NCI-H187 treated with DMSO at 0.1 percent for 48 hours (cell line): ENCODE data around the gene UCHL5.
"Not testable (repeated sequence)": the region's sequence is repeated elsewhere in the genome, so short reads cannot be mapped to it uniquely, and the experiment has no call there.

Source experiments
- DNase-seq: peaks from one replicate; lab custom pipeline; 2025; lab: John Stamatoyannopoulos, UW

Gene UCHL5

DNA sequence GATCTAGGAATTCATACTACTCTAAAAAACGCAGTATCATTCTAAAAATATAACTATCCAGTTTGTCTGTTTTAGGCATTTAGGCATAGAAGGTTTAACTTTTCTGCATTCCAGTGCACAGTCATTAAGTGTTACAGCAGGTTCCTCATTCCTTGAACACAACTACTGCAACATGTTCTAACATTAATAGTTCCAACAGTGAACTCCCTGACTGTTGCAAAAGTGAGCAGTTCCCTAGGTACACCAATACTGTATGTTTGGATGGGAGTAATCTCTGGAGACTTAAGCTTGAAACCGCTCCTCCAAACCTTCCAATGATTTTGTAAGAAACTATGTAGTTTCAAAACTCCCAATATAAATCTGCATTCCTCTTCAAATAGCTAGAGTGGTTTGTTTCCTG, 46.2 kb downstream of the UCHL5 start:
- DNase-seq: no peak

DNA sequence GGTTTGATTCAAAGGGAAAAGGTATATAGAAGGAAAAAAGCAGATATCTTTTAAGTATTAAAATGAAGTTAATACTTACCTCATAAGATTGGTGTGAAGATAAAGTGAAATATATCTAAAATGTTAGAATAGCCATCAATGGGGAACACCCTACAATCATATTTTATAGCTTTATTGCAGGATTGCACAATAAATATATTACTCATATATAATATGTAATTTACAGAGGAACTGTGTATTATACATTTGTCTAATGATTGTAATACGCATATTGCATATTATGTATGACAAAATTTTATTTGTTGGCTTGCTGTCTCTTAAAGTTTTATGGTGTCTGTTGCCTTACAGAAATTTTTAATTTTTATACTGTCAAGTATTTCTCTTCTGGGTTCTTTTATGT, 47.8 kb downstream of the UCHL5 start:
- no peak for DNase-seq

DNA sequence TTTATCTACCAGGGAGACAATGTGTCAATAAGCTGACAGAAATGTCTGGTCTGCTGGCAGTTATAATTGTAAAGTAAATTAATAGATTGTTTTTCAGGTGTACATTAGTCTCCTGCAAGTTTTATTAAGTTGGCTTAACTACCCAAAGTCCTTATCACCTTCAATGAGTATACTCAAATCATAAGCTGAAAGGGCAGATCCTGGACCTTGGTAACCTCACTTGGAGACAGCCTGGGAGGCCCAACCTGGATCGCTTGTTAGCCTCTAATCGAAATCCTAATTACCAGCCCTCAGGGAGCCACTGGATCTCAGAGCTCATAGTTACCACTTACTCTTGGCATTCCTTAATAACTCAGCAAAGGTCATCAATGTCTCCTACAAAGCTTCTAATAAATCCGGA, 49.7 kb downstream of the UCHL5 start:
- DNase-seq: no peak

DNA sequence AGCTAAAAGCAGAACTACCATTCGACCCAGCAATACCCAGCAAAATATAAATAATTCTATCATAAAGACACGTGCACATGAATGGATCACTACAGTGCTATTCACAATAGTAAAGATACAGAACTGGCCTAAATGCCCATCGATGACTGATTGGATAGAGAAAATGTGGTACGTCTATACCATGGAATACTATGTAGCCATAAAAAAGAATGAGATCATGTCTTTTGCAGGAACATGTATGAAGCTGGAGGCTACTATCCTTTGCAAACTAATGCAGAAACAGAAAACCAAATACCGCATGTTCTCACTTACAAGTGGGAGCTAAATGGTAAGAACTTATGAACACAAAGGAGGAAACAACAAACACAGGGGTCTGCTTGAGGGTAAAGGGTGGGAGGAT, 53.4 kb downstream of the UCHL5 start:
- no peak for DNase-seq

DNA sequence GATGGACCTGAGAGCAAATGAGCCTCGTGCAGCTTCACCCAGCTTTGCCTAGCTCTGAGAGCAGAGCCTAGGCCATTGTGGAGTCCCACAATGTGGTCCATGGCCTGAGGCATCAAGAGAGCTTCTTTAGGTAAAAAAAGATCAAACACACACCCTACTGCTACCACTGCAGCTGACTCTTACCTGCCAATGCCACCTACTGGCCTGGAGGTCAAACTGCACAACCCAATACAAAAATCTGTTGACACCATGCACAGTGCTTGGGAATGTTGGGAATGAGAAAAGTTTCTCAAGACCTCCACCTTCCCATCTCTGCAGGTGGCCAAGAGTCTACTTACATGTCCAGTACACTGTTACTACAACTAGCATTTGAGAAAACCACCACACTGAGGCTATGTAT, 60.6 kb downstream of the UCHL5 start:
- no peak for DNase-seq

DNA sequence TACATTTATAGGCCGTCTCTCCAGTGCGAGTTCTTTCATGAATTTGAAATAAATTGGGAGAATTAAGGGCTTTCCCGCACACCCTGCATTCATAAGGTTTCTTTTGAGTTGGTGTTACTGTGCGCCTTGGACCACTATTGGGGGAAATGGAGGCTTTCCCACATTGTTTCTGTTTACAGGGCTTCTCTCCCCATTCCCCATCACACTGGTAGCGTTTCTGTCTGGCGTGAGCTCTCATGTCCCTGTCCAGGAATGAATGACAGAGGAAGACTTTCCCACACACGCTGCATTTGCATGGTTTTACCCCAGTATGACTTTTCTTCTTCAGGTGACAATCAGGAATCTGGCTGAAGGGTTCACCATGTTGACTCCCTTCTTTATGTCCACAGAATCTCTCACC, 65.0 kb downstream of the UCHL5 start:
- DNase-seq: no peak

DNA sequence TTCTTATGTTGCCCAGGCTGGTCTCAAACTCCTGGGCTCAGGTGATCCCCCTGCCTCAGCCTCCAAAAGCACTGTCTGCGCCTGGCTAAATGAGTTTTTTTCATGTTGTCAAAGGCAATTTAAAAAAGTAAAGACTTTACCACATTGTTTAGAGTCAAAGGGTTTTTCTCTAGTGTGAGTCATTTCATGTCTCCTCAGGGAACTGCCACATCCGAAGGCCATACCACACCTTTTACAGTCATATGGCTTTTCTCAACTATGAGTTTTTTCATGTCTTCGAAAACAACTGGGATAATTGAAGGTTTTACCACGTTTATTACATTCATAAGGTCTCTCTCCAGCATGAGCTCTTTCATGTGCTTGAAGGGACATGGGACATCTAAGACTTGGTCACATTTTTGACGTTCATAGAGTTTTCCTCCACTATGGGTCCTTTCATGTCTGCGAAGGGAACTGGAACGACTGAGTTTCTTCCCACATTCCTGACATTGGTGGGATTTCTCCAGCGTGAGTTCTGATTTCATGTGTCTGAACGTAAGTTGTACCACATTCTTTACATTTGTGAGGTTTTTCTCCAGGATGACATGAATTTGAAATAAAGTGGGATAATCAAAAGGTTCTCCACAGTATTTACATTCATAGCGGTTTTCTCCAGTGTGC, 65.6 kb downstream of the UCHL5 start:
- DNase-seq: no peak

DNA sequence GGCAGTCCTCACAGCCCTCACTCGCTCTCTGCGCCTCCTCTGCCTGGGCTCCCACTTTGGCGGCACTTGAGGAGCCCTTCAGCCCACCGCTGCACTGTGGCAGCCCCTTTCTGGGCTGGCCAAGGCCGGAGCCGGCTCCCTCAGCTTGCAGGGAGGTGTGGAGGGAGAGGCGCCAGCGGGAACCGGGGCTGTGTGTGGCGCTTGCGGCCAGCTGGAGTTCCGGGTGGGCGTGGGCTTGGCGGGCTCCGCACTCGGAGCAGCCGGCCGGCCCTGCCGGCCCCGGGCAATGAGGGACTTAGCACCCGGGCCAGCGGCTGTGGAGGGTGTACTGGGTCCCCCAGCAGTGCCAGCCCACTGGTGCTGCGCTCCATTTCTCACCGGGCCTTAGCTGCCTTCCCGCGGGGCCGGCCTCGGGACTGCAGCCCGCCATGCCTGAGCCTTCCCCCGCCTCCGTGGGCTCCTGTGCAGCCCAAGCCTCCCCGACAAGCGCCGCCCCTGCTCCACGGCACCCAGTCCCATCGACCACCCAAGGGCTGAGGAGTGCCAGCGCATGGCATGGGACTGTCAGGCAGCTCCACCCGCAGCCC, 72.3 kb downstream of the UCHL5 start:
- DNase-seq: not testable (repeated sequence)

DNA sequence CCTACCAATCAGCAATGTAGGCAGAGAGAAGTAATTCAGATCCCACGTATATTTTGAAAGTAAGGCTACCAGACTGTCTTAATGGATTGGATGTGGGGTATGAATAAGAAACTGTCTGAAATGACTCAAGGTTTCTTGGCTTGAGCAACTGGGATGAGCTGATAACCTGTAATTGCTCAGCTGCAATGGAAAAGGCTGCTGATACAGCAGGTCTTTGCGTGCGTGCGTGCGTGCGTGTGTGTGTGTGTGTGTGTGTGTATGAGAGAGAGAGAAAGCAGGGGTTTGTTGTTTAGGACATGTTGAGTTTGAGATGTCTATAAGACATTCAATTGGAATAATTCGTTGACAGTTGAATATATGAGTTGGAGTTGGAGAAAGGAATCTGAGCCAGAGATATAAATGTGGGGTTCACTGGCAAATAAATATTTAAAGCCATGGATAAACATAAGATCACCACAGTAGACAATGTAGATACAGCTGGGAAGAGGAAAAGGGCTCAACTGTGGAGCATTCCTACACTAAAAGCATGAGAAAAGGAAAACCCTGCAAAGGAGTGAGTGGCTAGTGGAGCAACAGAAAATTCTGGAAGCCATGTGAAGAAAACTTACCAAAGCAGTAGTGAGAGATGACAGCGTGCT, 72.9 kb downstream of the UCHL5 start:
- DNase-seq: no peak

DNA sequence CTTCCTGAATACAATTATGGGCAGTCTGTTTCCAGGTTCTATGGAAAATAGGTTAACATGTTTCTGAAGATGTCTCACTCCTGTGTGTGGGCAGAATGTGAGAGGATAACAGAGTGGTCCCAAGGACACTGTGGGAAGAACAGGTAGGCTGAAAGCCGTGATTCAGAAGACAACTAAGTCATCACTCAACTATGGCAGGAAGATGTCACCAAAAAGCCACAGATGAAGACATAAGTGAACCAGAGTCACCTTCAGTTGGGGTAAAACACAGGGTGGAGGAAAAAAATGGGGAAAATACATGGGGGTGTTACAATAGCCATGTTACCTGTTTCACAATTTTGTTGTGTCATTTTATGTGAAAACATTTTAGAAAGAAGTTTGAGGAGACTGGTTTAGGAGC, 75.1 kb downstream of the UCHL5 start:
- no peak for DNase-seq

DNA sequence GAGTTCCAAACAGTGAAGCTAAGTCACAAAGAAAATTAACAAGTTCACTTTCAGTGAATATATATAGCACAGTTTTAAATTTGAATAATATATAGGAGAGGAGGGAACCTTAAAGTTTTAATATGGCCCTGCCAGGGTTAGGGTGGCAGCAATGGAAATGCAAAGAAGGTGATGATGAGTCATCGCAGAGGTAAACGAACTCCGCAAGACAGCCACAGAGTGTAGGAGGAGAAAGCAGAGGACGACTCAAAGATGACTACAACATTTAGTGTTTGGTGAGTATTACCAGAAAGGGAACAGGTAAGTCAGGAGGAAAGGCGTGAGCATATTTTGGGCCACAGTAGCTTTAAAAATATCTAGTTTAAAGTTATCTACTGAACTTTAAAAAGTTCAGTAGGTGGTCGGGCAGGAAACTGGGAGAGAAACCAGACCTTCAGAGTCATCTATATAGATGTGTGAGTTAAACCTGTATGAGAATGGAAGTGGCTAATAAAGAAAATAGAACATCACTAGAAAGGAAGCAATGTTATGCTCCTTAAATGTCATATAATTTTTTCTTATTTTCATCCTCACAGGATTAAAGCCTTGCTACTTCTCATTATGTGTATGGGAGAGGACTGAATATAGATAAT, 75.7 kb downstream of the UCHL5 start:
- no peak for DNase-seq

DNA sequence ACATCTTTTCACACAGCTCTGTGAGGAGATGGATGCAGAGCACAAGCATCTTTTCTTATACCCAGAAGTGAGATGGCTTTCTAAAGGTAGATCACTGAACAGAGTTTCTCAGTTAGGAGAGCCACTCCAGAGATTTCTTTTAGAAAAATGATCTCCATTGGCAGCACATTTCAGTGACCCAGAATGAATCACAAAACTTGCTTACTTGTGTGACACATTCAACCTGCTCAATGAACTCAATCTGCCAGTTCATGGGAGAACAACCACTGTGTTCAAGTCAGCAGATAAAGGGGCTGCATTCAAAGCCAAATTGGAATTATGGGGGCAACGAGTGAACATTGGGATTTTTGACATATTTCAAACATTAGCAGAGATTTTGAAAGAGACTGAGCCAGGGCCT, 78.3 kb downstream of the UCHL5 start:
- no peak for DNase-seq

DNA sequence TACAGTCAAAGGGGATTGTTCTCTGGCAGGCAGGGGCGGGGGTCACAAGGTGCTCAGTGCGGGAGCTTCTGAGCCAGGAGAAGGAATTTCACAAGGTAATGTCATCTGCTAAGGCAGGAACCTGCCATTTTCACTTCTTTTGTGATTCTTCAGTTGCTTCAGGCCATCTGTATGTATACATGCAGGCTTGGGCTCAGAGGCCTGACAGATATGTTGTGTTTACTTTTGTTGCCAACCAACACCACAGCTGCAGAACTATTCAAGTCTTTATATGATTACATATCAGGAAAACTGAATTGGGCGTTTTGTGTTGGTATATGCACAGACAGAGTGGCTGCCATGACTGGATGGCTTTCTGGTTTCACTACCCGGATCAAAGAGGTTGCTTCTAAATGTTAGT, 78.8 kb downstream of the UCHL5 start:
- not testable (repeated sequence) for DNase-seq

DNA sequence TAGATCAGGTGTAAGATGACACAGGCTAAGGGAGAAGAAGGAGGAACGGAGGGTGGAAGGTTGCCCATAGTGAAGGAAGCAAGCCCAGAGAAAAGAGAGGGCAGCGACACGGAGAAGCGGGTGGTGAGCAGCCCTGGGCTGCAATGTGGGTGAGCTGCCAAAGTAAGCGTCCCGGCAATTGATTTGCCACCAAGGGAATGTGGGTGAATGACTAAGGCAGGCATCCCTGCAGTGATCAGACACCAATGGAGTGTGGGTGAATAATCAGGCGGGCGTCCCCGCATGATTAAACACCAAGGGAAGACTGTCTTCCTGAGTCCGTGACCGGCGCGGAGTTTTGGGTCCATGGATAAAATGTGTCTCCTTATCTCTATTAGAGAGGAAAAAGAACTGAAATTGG, 79.6 kb downstream of the UCHL5 start:
- DNase-seq: no peak

DNA sequence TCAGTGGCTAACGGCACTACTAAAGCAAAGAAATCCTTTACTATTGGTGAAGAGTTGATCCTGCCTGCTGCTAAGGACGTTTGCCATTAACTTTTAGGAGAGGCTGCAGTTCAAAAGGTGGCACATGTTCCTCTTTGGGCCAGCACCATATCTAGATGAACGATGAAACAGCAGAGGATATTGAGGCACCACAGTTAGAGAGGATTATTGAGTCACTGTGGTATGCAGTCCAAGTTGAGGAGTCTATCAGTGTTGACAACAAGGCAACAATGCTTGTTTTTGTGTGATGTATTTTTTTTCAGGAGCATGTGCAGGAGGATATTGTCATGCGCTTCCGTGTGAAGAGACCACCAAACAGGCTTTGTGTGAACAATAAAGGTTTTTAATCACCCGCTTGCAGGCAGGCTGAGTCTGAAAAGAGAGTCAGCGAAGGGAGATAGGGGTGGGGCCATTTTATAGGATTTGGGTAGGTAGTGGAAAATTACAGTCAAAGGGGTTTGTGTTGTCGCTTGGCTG, 80.9 kb downstream of the UCHL5 start:
- DNase-seq: no peak

DNA sequence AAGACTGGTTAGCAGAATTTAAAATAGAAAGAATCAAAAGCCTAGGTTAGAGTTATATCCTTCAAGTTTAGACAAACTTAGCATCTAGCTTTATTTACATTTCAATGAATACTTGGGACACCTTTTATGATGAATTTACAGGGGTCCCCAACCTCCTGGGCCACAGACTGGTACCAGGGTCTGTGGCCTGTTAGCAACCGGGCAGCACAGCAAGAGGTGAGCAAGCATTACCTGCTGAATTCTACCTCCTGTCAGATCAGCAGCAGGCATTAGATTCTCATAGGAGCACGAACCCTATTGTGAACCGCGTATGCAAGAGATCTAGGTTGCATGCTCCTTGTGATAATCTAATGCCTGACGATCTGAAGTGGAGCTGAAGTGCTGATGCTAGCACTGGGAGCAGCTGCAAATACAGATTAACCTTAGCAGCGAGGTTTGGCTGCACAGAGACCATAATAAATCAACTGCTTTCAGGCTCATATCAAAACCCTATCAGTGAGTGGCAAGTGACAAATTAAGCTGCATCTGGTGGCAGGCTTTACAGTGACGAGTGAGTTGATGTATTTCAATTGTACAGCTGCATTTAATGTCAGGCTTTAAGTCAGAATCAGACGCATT, 82.0 kb downstream of the UCHL5 start:
- no peak for DNase-seq

DNA sequence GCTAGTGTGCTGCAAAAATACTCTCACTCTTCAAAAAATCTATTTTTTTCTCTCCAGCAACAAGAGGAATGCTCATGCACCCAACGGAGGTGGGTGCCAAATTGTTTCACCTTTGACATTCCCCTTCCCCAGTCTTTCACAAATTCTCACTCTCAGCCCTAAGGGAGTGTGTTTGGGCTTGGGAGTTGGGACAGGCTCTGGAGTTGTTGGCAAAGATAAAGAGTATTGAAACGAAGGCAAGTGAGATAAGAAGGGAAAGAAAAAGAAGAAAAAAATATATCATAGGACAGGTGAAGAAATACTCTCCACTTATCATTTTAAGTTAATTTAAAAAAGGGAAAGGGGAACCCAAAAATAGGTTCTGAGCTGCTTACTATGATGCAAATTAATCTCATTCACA, 82.6 kb downstream of the UCHL5 start:
- DNase-seq: no peak

DNA sequence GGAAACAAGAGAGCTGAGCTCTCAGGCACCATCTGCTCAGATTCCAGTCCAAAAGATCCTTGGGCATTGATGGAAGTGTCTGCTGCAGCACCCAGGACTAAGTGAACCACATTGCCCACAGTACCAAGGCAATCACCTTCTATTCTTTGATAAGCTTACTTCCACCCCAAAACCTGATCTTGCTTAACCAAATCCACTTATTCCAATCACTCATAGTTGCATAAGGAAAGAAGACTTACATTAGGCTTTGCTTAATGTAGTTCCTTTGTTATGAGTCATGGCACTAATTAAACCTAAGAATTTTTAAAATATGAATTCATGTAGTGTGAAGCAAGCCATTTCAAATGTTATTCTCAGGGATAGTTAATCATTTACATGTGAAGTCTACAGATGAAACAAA, 84.5 kb downstream of the UCHL5 start:
- no peak for DNase-seq

DNA sequence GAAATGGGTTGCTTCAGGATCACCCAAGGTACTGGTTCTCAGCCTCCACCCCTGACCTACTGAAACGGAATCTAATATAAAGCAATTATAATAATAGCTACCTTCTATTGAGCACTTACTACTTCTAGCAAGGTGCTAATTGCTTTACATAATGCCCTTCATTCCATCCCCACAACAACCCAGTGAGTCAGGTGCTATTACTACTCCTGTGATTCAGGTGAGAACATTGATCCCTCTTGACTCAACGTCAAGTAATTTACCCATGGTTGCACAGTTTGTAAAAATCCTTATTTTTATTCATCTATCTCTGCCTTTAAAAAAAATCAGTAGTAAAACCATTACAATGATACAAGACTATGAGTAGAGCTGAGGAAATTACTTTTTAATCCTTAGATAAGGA, 85.2 kb downstream of the UCHL5 start:
- no peak for DNase-seq

DNA sequence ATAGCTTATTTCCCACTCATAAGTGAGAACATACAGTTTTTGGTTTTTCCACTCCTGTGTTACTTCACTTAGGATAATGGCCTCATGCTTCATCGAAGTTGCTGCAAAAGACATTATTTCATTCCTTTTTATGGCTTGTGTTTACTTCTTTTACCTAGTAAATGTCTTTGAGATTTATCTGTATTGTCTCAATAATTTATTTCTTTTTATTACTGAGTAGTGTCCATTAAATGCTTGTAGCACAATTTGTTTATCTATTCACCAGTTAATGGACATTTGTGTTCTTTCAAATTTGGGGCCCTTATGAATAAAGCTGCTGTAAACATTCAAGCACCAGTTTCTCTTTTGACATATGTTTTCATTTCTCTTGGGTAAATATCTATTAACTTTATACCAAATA, 86.0 kb downstream of the UCHL5 start:
- DNase-seq: no peak

DNA sequence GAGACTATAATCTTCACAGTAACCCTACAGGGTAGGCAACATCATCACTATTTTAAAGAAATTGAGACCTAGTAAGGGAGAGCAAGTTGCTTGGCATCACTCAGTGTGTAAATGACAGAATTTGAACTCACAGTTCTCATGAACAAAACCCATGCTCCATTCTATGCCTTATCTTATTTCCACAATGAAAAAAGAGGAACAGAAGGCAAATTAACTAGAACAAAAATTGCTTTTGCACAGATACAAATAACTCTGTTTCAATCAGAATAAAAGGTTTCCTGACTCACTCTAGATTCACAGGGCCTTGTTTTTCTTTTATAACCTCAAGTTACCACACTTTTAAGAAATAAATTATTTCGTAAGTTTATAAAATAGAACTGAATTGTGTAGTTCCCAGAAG, 90.1 kb downstream of the UCHL5 start:
- DNase-seq: no peak

DNA sequence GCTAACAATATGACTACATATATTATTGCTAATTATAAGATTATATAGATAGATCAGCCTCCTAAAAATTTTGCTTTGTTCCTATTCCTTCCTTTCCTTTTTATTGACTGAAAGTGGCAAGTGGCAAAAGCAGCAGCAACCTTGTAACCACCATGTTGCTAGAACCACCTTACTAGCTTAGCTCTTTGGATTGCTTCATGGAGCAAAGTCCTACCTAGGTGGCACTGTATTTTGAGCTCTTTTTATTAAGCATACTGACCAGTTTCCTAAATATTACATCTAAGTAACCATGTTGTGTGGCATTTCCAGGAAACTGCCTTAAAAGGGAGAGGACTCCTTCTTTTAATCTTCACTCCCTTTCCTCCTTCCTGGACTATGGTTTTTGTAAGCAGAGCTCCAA, 90.8 kb downstream of the UCHL5 start:
- no peak for DNase-seq

DNA sequence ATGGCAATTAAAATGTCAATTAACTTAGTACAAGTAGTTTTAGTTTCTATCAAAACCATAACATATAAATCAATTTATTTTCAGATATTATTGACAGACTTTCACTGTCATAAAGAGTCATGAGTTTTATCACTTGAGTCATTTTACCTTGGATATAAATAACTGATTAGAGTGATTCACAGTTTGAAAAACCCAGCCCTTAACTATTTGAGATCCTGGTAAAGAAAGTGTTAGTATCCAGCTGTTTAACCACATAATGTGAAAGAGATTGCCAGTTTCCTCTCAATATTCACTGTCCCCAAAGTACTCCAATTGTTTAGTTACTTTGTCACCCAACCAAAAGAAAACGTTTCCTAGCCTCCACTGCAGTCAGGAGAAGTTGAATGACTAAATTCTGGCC, 91.3 kb downstream of the UCHL5 start:
- DNase-seq: no peak
